AG09319 (cell line): ENCODE measurements around the gene PSMD2.
"Not testable (repeated sequence)": the region's sequence is repeated elsewhere in the genome, so short reads cannot be mapped to it uniquely, and the experiment has no call there.

Source experiments
- DNase-seq: peaks from one replicate; pipeline ENCODE4 v3.0.0-alpha.2; 2010; ENCODE audit warnings: low read depth; ENCODE audit errors: extremely low read depth
- TF ChIP-seq, protein P1 (sequence below): IDR thresholded peaks from 2 replicates; pipeline ENCODE4 v1.5.1; 2011; ENCODE audit warnings: low read depth, mild to moderate bottlenecking, inconsistent platforms, low read length, moderate library complexity

PSMD2 gene

GRCh38 chr3:184336547-184337398 lies 37.7 kb downstream of the PSMD2 start:
- TF ChIP-seq, protein P1, sequence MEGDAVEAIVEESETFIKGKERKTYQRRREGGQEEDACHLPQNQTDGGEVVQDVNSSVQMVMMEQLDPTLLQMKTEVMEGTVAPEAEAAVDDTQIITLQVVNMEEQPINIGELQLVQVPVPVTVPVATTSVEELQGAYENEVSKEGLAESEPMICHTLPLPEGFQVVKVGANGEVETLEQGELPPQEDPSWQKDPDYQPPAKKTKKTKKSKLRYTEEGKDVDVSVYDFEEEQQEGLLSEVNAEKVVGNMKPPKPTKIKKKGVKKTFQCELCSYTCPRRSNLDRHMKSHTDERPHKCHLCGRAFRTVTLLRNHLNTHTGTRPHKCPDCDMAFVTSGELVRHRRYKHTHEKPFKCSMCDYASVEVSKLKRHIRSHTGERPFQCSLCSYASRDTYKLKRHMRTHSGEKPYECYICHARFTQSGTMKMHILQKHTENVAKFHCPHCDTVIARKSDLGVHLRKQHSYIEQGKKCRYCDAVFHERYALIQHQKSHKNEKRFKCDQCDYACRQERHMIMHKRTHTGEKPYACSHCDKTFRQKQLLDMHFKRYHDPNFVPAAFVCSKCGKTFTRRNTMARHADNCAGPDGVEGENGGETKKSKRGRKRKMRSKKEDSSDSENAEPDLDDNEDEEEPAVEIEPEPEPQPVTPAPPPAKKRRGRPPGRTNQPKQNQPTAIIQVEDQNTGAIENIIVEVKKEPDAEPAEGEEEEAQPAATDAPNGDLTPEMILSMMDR = no peak
- DNase-seq = no peak

- no peak for DNase-seq
- TF ChIP-seq, protein P1 = no peak
These were observed 38.3 kb downstream of the PSMD2 start, which contains the start of gene FAM131A for GRCh38 chr3:184337399-184337714. FAM131A (plus strand) TSS chr3:184337600; CDS start chr3:184337631, 31 bp downstream.

GRCh38 chr3:184337981-184338380 lies 38.9 kb downstream of the PSMD2 start:
- TF ChIP-seq, protein P1 = no peak

DNA sequence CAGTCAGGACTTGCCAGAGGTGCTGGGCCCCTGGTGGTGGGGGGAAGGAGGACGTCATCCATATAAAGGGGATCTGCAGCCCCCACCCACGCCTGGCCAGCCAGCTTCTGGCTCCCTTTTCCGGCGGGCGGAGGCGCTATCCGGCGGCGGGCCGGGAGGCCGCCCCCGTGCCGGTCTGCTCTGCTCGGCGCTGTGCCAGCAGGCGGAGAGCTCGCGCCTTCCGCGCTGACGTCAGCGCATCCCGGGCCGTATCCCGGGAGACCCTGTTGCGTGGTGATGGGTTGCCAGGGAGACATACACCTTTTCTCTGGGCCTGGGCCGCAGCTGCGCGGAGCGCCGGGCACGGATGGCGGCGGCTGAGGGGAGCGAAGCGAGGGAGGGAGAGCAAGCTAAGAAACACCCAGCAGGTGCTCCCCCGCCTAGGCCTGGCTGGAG lies 39.5 kb downstream of the PSMD2 start:
- TF ChIP-seq, protein P1 = no peak; the same call in 1 of the 2 replicates

More at GRCh38 chr3:184337981-184338380, 38.9 kb downstream of the PSMD2 start:
- no peak for DNase-seq

GRCh38 chr3:184339001-184339400 lies 40.0 kb downstream of the PSMD2 start:
- DNase-seq = no peak
- TF ChIP-seq, protein P1 = no peak

More for the DNA sequence above, 39.5 kb downstream of the PSMD2 start:
- no peak for DNase-seq

DNA sequence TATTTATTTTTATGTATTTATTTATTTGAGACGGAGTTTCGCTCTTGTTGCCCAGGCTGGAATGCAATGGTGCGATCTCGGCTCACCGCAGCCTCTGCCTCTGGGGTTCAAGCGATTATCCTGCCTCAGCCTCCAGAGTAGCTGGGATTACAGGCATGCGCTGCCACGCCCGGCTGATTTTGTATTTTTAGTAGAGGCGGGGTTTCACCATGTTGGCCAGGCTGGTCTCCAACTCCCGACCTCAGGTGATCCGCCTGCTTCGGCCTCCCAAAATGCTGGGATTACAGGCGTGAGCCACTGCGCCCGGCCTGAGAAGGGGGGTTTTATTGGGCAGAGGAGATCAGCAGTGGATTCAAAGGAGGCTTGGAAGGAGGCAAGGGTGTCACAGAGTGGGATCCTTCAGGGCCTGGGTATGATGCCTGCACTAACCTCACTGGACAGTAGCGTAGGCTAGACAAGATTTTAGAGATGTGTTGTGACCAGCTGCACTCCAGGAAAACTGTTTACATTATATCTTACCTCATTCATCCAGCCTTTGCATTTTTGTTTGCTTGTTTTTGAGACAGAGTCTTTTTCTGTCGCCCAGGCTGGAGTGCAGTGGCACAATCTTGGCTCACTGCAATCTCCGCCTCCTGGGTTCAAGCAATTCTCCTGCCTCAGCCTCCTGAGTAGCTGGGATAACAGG lies 40.6 kb downstream of the PSMD2 start:
- DNase-seq = not testable (repeated sequence)

- TF ChIP-seq, protein P1 = no peak
- DNase-seq = no peak
These were observed 42.9 kb downstream of the PSMD2 start for GRCh38 chr3:184341925-184342324.
